NCI-H526 (cell line): ENCODE measurements around the gene MRPS10.
"Not testable (repeated sequence)": the region's sequence is repeated elsewhere in the genome, so short reads cannot be mapped to it uniquely, and the experiment has no call there.

Source experiments
- DNase-seq, 2 experiments: peaks; one replicate each; lab custom pipeline; 2025; lab: John Stamatoyannopoulos, UW

Gene MRPS10

DNA sequence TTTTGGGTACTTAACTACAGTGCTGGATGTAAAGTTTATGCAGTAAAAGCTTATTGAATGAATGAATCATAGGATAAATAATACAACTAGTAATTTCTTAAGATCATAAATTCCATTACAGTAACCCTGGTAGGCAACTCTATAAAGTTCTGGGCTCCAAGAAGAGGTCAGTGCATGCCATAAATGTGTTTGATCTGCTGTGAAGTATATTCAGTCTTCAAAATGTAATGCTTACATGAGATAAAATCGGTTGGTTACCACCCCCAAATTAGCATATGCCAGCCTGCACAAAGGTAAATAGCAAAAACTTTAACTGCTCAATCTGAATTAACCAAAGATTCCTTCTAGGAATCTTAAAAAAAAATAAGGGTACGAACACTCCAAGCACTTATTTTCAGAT, 10.1 kb downstream of the MRPS10 start:
- DNase-seq = not testable (repeated sequence)

DNA sequence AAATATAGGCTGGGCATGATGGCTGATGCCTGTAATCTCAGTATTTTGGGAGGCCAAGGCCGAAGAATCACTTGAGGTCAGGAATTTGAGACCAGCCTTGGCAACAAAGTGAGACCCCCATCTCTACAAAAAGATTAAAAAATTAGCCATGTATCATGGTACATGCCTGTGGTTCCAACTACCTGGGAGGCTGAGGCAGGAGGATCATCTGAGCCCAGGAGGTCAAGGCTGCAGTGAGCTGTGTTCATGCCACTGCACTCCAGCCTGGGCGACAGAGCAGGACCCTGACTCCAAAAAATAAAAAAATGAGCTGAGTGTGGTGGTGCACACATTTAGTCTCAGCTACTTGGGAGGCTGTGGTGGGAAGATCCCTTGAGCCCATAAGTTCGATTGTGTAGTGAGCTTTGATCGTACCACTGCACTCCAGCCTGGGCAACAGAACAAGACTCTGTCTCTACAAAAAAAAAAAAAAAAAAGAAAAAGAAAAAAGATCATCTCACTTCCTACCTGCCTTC, 12.8 kb downstream of the MRPS10 start:
- DNase-seq = no peak

DNA sequence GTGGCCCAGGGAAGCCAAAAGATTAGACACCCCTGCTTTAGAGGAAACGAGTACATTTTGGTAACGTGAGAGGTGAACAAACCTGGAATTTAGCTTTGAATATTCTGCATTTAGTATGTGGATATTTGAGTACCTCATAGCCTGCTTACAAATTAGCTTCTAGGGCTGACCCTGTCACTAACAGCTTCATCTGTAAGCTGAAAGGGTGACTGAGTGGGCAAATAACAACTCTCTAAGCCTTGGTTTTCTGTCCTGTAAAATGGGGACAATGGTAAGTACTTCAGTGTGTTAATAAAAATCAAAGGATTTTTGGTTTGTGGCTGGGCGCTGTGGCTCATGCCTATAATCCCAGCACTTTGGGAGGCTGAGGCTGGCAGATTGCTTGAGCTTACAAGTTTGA, 14.5 kb downstream of the MRPS10 start:
- no peak for DNase-seq

DNA sequence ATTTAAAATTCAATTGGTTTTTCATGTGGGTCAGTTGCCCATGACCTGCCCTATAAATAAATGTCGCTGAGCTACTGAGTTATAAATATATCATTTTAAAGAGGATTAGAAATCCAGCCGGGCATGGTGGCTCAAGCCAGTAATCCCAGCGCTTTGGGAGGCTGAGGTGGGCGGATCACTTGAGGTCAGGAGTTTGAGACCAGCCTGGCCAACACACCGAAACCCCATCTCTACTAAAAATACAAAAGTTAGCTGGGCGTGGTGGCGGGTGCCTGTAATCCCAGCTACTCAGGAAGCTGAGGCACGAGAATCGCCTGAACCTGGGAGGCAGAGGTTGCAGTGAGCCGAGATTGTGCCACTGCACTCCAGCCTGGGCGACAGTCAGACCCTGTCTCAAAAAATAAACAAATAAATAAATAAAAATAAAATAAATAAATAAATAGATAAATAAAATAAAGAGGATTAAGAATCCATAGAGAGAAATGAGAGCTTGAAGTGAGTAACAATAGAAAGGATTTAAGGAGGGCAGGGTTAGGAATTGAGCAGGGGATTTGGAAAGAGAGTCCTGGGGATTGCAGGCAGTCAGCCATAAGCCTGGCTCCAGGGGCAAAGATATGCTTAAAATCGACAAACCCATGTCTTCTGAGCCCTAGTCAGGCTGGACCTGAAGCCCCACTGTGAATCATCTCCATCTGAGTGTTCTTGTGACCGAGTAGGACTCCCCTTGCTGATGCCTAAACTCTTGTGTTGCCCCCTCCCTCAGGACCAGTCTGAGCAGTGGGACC, 15.3 kb downstream of the MRPS10 start:
- DNase-seq = not testable (repeated sequence)

DNA sequence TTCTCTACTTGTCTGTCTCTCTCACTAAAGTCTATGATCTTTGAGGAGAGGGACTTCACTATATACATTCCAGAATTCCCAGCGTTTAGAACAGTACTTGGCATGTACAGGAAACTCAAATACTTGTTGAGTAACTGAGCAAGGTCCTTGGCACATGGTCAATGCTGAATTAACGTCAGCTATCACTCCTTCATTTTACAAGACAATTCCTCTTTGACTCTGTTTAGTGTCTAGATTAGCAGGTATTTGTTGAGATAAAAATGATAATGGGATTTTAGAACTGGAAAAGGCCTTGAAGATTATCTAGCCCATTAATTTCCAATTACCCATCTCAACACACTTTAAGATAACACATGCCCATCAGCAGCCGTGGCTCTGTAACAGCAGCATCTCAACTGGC, 16.3 kb downstream of the MRPS10 start:
- no peak for DNase-seq

DNA sequence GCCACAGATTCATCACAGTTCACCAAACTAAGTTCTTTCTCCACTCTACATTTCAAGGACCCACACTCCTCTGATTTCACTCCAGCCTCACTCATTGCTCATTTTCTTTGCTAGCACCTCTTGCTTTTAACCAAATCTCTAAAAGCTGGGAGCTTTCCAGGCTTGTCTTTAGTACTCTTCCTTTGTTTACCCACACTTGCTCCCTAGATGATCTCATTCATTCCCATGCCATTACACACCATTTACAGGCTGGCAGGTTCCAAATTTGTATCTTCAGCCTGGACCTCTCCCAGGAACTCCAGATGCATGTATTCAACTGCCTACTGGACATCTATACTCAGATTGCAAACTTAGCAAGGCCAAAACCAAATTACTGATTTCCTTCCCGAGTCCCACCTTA, 17.6 kb downstream of the MRPS10 start:
- no peak for DNase-seq

DNA sequence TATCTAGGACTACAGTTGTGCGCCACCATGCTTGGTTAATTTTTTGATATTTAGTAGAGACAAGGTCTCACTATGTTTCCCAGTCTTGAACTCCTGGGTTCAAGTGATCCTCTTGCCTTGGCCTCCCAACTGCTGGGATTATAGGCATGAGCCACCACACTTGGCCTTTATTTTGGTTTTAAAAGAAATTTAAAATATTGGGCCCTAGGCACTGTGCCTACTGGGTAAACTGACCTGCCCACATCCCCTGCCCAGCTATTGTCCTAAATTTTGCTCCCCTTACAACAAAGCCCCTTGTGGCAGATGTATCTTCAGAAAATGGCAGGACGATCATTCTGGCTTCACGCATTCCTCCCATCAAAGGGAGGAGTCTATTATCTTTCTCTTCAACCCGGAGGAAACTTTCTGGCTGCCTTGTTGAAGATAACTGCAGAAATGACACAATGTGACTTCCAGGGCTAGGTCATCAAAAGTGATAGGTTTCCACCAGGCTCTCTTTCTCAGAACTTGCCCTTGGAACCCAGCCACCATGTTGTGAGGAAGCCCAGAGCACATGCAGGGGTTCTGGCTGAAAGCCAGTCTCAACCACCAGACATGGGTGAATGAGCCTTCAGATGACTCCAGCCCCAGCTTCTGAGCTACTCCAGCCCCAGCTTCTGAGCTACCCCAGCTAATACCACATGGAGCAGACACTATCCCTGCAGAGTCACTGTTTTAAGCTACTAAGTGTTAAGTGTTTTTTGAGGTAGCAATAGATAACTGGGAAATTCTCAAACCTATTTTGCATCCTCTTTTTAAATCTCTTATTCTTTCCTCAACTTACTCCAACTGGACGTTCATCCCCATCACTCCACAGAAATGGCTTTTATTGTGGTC, 18.3 kb downstream of the MRPS10 start:
- no peak for DNase-seq

DNA sequence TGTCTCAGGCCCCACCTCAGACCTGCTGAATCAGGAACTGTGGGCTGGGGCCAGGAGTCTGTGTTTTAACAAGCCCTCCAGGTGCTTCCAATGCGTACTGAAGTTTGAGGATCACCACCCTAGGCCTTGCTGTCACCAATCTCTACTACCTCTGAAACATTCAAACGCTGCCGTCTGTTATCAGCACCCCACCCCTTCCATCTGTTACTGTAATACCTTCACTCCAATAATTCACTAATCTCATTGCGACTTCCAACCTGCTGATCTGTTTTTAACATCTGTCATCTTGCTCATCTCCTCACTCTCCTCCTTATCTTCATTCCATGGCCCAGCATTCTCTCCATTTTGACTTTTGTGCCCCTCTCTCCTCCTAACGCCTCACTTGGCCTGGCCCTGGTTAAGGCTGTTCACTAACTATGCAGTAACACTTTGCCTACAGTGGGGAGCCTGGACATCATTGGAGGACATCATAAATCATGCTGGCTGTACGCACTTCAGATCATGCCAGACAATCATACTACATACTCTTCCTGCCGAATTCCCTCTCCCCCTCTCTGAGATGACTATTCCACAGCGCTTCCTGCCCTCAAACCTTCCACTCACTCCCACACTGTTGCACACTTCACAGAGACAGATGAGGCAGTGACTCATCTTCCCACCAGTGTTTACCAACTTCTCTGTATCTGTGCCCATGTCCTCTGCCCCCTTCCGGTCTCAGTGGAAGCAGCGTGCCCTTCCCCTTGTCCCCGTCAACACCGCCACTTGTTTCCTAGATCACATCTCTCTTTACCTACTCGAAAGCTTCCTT, 19.9 kb downstream of the MRPS10 start:
- DNase-seq = no peak

DNA sequence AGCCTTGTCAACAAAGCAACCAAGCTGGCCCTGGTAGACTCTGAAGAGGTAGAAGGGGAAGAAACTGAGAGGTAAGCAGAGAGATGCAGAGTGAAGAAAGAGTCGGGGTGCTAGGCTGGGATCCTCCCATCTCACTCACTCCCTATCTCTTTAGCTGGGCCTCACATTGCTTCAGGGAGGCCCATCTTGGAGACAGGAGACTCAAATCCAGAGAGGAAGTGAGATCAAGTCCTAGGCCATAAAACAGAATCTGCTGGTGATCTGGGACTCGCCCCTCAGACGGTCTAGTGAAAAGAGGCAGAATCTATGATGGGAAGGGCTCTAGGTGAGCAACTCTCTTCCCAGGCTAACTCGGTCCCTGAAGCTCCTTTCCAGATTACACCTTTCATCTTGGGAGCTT, 22.2 kb downstream of the MRPS10 start:
- DNase-seq = no peak

DNA sequence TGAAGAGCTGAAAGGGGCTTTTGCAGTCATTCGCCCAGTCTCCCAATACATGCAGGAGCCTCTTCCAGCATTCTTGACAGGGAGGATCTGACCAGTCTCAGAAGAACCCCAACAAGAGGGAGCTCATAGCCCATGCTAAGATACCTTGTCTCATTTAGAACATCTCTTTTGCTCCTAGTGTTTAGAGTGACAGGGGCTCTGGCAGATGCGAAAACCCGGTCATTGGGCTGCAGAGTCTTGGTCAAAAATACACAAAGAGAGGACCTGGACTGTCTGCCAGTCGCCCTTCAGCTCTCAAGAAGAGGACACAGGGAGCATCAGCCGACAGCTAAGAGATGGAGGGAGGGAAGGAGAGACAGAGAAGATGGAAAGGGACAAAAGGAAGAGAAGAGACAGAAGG, 23.6 kb downstream of the MRPS10 start:
- no peak for DNase-seq

DNA sequence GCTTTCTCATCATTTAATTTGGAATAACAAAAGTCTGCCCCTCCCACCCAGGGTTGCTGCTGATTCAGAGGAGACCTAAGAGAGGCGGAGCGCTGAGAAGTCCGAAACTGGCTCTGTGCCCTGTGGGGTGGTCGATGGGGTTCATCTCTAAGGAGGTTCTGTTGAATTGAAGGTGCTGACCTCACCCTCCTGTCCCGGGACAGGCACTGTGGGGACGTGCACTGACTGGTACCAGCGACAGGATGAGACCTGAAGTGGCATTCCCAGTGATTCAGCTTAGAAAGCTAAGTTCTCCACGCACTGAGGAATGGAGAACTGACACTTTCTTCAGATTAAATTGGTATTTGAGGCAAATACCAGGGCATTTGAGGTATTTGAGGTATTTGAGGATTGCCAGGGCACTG, 24.2 kb downstream of the MRPS10 start:
- no peak for DNase-seq

DNA sequence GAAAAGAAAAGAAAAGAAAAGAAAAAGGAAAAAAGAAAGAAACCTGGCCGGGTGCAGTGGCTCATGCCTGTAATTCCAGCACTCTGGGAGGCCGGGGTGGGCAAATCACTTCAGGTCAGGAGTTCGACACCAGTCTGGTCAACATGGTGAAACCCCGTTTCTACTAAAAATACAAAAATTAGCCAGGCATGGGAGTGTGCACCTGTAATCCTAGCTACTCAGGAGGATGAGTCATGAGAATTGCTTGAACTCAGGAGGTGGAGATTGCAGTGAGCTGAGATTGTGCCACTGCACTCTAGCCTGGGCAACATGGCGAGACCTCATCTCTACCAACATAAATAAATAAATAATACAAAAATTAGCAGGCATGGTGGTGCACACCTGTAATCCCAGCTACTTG, 25.3 kb downstream of the MRPS10 start:
- DNase-seq = not testable (repeated sequence)

DNA sequence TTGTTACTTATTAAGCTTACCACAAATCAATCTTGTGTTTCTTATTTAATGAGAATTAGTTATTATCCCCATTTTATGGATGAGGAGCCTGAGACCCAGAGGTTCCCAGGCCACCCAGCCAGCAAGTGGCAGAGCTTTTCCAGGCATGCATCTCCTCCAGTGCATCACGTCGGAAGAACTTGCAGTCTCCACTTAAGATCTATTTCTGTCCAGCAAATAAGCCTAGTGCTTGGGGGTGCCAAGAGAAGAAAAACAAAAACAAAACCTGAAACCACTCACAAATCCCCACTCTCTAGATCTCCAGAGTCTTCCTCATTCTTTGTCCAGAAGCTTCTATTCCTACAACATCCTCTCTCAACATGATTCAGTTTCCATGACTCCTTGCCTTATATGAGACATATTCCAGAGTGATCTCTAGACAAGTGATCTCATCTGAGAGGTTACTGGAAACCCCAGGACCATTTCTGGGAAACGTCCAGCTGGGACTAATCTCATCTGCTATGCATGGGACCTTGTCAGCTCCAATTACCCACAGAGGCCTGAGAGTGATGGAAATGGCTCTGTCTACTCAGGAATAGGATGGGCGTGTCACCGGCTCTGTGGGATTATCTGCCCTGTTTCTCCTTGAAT, 27.0 kb downstream of the MRPS10 start:
- DNase-seq = no peak

DNA sequence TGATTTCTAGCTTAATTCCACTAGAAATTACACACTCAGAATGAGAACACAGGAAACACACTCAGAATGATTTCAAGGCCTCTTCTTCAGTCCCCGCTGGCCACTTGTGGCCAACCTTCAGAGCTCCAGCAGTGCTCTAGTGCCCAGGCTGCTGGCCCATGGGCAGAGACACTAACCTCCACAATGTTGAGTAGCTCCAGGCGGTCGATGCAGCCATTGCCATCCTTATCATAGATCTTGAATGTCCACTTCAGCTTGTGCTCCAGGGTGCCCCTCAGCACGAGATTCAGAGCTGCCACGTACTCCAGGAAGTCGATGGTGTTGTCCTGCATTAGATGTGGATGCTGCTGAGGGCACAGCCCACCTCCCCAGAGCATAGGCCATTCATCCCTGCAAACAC, 29.3 kb downstream of the MRPS10 start:
- no peak for DNase-seq

DNA sequence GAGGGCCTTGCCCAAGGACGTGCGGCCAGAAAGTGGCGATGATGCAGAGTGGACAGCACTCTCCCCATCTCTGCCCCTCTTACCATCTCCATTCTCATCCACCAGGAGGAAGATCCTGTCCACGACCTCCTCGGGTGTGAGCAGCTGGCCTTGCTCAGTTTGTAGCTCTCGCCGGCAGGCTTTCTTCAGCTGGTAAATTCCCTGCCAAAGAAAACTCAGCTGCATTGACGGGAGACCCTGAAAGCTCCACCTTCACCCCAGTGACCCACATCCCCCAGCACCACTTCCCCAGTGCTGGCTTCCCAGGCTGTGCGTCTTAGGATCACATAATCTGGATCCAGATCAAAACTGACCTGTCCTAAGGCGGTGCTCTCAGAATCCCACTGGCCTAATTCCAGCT, 32.1 kb downstream of the MRPS10 start:
- no peak for DNase-seq

DNA sequence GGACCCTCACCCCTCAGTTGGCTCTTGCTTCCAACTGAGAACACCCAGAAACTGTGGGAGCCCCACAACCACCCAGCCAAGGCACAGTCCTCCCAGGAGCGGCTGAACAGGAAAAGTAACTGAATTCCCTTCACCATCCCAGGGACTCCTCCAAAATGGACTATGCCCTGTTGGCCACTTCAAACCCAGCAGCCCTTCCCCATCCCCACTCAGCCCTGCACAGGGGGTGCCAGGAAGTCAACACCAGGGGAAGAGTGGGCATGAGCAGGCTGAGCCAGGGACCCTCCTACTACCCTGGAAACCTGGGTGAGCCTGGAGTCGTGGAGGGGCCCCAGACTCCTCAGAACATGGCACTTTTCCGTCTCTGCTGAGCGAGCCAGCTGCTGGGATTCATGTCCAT, 33.2 kb downstream of the MRPS10 start:
- no peak for DNase-seq

DNA sequence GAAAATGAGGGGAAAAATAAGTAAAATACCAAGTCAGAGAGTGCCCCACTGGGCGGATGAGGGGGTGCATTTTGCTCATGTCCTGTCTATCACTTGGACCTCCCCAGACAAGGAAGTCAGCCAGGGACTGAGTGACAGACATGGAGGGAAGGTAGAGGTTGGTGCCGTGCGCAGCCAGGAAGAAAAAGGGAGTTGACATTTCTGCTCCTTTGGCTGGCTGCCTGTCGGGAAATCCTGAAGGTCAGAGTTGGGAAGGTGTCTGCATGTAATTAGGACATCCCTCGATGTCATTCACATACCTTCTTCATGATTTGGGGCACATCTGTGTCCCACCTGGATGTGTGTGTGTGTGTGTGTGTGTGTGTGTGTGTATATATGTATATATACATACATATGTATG, 35.6 kb downstream of the MRPS10 start:
- DNase-seq = no peak

DNA sequence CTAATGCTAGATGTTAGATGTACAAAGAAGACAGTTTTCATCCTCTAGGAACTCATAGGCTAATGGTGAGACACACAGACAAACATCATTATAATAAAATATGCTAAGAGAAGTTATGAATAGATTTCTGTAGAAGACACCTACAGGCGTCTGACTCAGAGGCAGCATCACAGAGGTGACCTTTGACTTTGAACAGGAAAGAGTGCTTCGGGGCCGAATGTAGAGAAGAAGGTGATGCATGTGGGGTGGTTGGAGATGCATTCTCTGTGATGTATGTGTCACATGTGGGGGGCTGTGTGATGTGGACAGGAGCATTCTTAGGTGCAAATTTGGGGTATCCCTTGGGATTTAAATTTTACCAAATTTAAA, 37.7 kb downstream of the MRPS10 start:
- no peak for DNase-seq

DNA sequence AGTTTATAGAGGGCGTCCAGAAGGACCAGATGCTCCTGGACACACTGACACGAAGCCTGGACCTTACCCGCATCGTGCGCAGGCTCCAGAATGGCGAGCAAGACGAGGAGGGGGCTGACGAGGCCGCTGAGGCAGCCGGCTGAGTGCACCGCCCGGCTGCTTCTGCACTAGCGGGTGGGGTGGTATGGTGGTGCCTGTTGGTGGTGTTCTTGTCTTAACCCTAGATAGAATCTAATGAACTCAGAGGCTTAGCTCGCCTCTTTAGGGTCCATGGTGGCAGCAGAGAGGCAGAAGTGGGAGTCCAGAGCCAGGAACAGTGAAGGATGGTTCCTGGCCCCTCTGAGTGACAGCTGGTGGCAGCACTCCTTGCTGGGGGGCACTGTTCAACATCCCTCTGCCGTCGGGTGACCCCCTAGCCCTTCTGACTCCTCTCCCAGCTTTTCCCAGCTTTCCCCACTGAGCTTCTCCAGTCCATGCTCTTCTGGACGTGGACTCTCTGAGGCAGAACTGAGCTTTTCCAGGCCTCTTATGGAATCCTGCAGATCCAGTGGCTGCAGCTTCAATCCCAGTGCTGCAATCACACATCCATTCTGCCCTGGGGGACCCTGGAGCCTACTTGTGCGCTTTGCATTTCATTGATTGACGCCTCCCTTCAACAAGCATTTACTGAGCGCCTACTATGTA, 38.3 kb downstream of the MRPS10 start:
- DNase-seq = peak in 1 of 2 experiments; percentile 11

DNA sequence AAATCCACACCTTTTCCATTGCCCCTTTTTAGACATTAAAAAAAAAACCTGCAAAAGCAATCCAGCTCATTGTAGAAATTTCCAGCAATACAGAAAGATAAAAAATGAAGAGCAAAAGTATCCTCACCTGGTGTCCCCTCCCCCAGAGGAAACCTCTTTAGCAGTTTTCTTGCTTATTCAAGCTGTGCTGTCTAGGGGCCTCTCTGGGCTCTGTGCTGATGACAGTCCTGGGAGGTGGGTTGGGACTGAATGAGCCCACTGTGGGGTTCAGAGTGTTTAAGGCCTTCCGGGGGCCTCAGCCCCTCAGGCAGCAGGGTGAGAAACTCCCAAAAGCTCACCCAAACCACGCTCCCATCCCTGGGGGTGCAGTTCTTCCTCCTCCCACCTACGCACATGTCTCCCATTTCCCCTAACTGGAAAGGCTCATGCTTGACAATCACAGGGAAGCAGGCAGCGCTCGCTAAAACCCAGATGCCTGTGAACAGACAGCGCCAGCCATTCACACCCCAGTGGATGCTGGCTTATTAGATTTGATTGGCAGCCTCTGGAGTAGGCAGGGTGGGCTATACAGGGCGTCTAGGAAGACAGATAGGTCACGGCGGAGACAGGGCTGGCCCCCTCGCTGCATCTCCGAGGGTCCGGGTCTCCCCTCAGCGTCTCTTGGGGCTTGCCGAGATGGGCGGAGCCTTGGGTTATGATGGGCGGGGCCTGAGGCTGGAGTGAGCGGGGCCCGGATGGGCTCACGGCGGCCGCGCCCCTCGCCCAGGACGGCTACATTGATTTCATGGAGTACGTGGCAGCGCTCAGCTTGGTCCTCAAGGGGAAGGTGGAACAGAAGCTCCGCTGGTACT, 39.9 kb downstream of the MRPS10 start:
- DNase-seq = peak in 1 of 2 experiments; percentile 9
